GM19025 (cell line): ENCODE results near the gene CCDC172.

ENCODE experiments used
- ATAC-seq: cut with Tn5 transposase; IDR thresholded peaks from one replicate; pipeline ENCODE4 v1.9.1; 2021; ENCODE audit warnings: mild to moderate bottlenecking, low read depth, moderate library complexity; ENCODE audit not compliant: unreplicated experiment

CCDC172 gene

GRCh38 chr10:116427671-116428070 is 103.4 kb downstream of the CCDC172 start, which contains the start of gene PNLIPRP3:
TSS of gene PNLIPRP3 (plus strand) at chr10:116427847. CDS start at chr10:116428013, 166 bp downstream.
- no peak for ATAC-seq

GRCh38 chr10:116429288-116429977 is 105.2 kb downstream of the CCDC172 start:
- ATAC-seq: no peak
